ENCODE measurements around the gene ARMC8. TPM values are rescaled to one million over a fixed set of nuclear protein-coding genes. Genes with fewer than 3 reads are reported as not detected.

ARMC8 gene, protein sequence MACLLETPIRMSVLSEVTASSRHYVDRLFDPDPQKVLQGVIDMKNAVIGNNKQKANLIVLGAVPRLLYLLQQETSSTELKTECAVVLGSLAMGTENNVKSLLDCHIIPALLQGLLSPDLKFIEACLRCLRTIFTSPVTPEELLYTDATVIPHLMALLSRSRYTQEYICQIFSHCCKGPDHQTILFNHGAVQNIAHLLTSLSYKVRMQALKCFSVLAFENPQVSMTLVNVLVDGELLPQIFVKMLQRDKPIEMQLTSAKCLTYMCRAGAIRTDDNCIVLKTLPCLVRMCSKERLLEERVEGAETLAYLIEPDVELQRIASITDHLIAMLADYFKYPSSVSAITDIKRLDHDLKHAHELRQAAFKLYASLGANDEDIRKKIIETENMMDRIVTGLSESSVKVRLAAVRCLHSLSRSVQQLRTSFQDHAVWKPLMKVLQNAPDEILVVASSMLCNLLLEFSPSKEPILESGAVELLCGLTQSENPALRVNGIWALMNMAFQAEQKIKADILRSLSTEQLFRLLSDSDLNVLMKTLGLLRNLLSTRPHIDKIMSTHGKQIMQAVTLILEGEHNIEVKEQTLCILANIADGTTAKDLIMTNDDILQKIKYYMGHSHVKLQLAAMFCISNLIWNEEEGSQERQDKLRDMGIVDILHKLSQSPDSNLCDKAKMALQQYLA
- 54.7 and 63.6 TPM in 2 replicates for total RNA-seq (2021)
- long read RNA-seq, full-length matches to known transcripts: 223 of 353 reads
- long read RNA-seq, partial matches to known transcripts: 31 of 353 reads
- long read RNA-seq, other reads (novel, unspliced or antisense): 99 of 353 reads

- WGBS (ENCODE audit: extremely low coverage, insufficient read length, low lambda C conversion rate): no CpG with 5 or more reads among the region's 59 CpGs
- no peak within 1 kb of the TSS for H4K91ac ChIP-seq (ENCODE audit: insufficient read length, low read depth, low read length)
- H3K27me3 ChIP-seq (ENCODE audit: insufficient read depth, low read length): no peaks in the 10 kb centered on the region
- H3K4me2 ChIP-seq (ENCODE audit: insufficient read depth, insufficient read length, low read length): peak within 1 kb of the TSS; percentile 74
- no peak within 1 kb of the TSS for H2BK120ac ChIP-seq (ENCODE audit: low read depth, low read length, poor library complexity, severe bottlenecking)
- H3K23ac ChIP-seq (ENCODE audit: insufficient read length, low read depth, low read length): no peak within 1 kb of the TSS
- H2BK20ac ChIP-seq (ENCODE audit: low read depth, low read length, poor library complexity, severe bottlenecking): no peak within 1 kb of the TSS
- peak within 1 kb of the TSS; percentile 41 for H2AFZ ChIP-seq (ENCODE audit: low read length)
- H4K20me1 ChIP-seq (ENCODE audit: control insufficient read depth, insufficient read depth, insufficient read length): no peaks in the 10 kb centered on the region
- peak within 1 kb of the TSS; percentile 100 for H3K27ac Mint-ChIP-seq
- H3K79me1 ChIP-seq (ENCODE audit: insufficient read depth, low read depth, low read length, poor library complexity, severe bottlenecking): no peaks in the 10 kb centered on the region
- peaks cover 13 to 22% of the 10 kb centered on the region in 2 experiments for H3K4me1 Mint-ChIP-seq
- peak within 1 kb of the TSS; percentile 100 for H3K14ac ChIP-seq (ENCODE audit: insufficient read depth, low read length)
- H3K9ac ChIP-seq (ENCODE audit: extremely low read depth, insufficient read length, low read length): peak within 1 kb of the TSS; percentile 99
- H2AK5ac ChIP-seq (ENCODE audit: insufficient read length, low read length): no peak within 1 kb of the TSS
- H4K8ac ChIP-seq (replicated peaks; ENCODE audit: insufficient read length, low read depth, low read length): no peak within 1 kb of the TSS
- H3K27me3 Mint-ChIP-seq (ENCODE audit: low read depth): peaks cover 27% of the 10 kb centered on the region
- no peak for DNase-seq
- no peaks in the 10 kb centered on the region for H3K23me2 ChIP-seq (ENCODE audit: insufficient read length, low read depth, low read length, poor library complexity, severe bottlenecking)
- H3K4ac ChIP-seq (ENCODE audit: low read depth, low read length): no peak within 1 kb of the TSS
- no peak for TF ChIP-seq CTCF (conservative IDR thresholded peaks at IDR 0.05)
- H2BK12ac ChIP-seq (ENCODE audit: insufficient read length, low read depth, low read length): peak within 1 kb of the TSS; percentile 98
- H3K4me3 Mint-ChIP-seq: peak within 1 kb of the TSS; percentile 95 to 96
- no peak within 1 kb of the TSS for H2BK15ac ChIP-seq (ENCODE audit: low read depth, low read length)
- H3K4me1 ChIP-seq (ENCODE audit: insufficient read depth, low read length): no peaks in the 10 kb centered on the region
- H3K18ac ChIP-seq (ENCODE audit: insufficient read length, low read depth, low read length): peak within 1 kb of the TSS; percentile 100
- peak within 1 kb of the TSS; percentile 99 for H4K5ac ChIP-seq (ENCODE audit: insufficient read length, low read depth, low read length)
- no peak within 1 kb of the TSS for H3T11ph ChIP-seq (ENCODE audit: low read length)
- H3K36me3 Mint-ChIP-seq (ENCODE audit: insufficient read depth in 1 of 3, low read depth in 3 of 3): peaks cover 15 to 28% (median 20%) of the 10 kb centered on the region in 3 experiments; a peak in 6 of 7 replicates
- H3K9me3 Mint-ChIP-seq: no peaks in the 10 kb centered on the region; a peak in 1 of 5 replicates
- H3K9me3 ChIP-seq (ENCODE audit: control insufficient read depth, low read depth, low read length): no peaks in the 10 kb centered on the region
- peak within 1 kb of the TSS; percentile 86 for H3K56ac ChIP-seq (ENCODE audit: insufficient read length, low read depth, low read length)
- H3K79me2 ChIP-seq (ENCODE audit: insufficient read depth, low read length): peaks cover 19% of the 10 kb centered on the region; the same call in 1 of the 2 replicates
- H2BK5ac ChIP-seq (ENCODE audit: insufficient read length, low read length): peak within 1 kb of the TSS; percentile 99
- H3K27ac ChIP-seq (ENCODE audit: insufficient read length, low read depth, low read length): peak within 1 kb of the TSS; percentile 69
These were observed at the start of gene ARMC8 for GRCh38 chr3:138187296-138188012. Gene ARMC8, plus strand, starts transcription at chr3:138187301. Its CDS starts 254 bp downstream, at chr3:138187555.

All from H9 (cell line).